Smooth muscle cell (in vitro differentiated cells): Measurements from ENCODE around the gene FRYL. TPM values are rescaled to one million over a fixed set of nuclear protein-coding genes. Genes with fewer than 3 reads are reported as not detected.
A peak's percentile ranks its signal among the peaks of the same experiment; 100 is the strongest.

ENCODE experiments used
- DNase-seq: peaks from one replicate; lab custom pipeline; 2025; ENCODE audit not compliant: unreplicated experiment; lab: John Stamatoyannopoulos, UW
- H2AFZ ChIP-seq: fragments of 200-600 bp; sonication (generic); 2 replicates; pipeline ENCODE4 v1.6.0; 2016; ENCODE audit warnings: antibody characterized with exemption, low read depth, mild to moderate bottlenecking
- H3F3A ChIP-seq: fragments of 200-600 bp; sonication (generic); 2 replicates; pipeline ENCODE4 v1.6.0; 2017; ENCODE audit warnings: antibody characterized with exemption, low read depth
- H3K27ac ChIP-seq: fragments of 200-600 bp; sonication (generic); 2 replicates; pipeline ENCODE4 v1.5.1; 2016; ENCODE audit warnings: low read depth, mild to moderate bottlenecking
- H3K27me3 ChIP-seq: fragments of 200-600 bp; sonication (generic); 2 replicates; pipeline ENCODE4 v1.6.1; 2016; ENCODE audit warnings: low read depth, mild to moderate bottlenecking
- H3K36me3 ChIP-seq: fragments of 200-600 bp; sonication (generic); 2 replicates; pipeline ENCODE4 v1.5.1; 2016; ENCODE audit warnings: low read depth
- H3K4me1 ChIP-seq: fragments of 200-600 bp; sonication (generic); 2 replicates; pipeline ENCODE4 v1.5.1; 2016; ENCODE audit warnings: low read depth
- H3K4me2 ChIP-seq: fragments of 200-600 bp; sonication (generic); 2 replicates; pipeline ENCODE4 v1.6.0; 2016; ENCODE audit warnings: mild to moderate bottlenecking
- H3K4me3 ChIP-seq: fragments of 200-600 bp; sonication (generic); 2 replicates; pipeline ENCODE4 v1.5.1; 2016; ENCODE audit warnings: mild to moderate bottlenecking
- H3K79me2 ChIP-seq: fragments of 200-600 bp; sonication (generic); 2 replicates; pipeline ENCODE4 v1.6.0; 2016; ENCODE audit warnings: low read depth, mild to moderate bottlenecking
- H3K9ac ChIP-seq: fragments of 200-600 bp; sonication (generic); 2 replicates; pipeline ENCODE4 v1.6.0; 2016; ENCODE audit warnings: low read depth
- H3K9me3 ChIP-seq: fragments of 200-600 bp; sonication (generic); replicated peaks from 2 replicates; pipeline ENCODE4 v1.5.1; 2016; ENCODE audit warnings: low read depth
- H4K20me1 ChIP-seq: fragments of 200-600 bp; sonication (generic); 2 replicates; pipeline ENCODE4 v1.6.0; 2016; ENCODE audit warnings: low read depth
- CTCF ChIP-seq: fragments of 200-600 bp; sonication (generic); IDR thresholded peaks from 2 replicates; pipeline ENCODE4 v1.5.1; 2017; ENCODE audit warnings: borderline replicate concordance, mild to moderate bottlenecking, antibody characterized with exemption; ENCODE audit not compliant: insufficient read depth, poor library complexity, severe bottlenecking
- WGBS: methylation state at CpG from one replicate; pipeline ENCODE4 v1.1.7; 2016; ENCODE audit warnings: low lambda C conversion rate; 5-methylcytosine and 5-hydroxymethylcytosine counted together
- polyA plus RNA-seq: library from polyadenylated mRNA; unstranded; fragments of >200 nt; fragmentation: Nextera tagmentation; extraction: Ambion mirVana; gene quantifications from 2 replicates; pipeline ENCODE4 v1.2.1, GENCODE V29; 2016
- total RNA-seq: library from RNA; depleted of rRNA; stranded (reverse); fragments of >200 nt; gene quantifications from 2 replicates; pipeline ENCODE4 v1.2.3, GENCODE V29; 2014

FRYL gene
- total and polyA plus RNA-seq, 2 experiments from 2014 or later: 14.9 to 56.6 TPM

- Histone ChIP-seq H3K27me3 (no peaks in the 10 kb centered on the region), H3K4me3 (no peak overlapping the region), H3K36me3 (no peaks in the 10 kb centered on the region), H3K27ac (no peak overlapping the region), H3K9ac (no peak overlapping the region), H4K20me1 (no peaks in the 10 kb centered on the region), H3F3A (no peaks in the 10 kb centered on the region), H3K79me2 (no peaks in the 10 kb centered on the region), H3K4me2 (no peak overlapping the region), H3K9me3 (no peaks in the 10 kb centered on the region), H2AFZ (no peak overlapping the region), H3K4me1 (peaks cover 3% of the 10 kb centered on the region)
- no peak for TF ChIP-seq CTCF
- no peak for DNase-seq
- 67% methylated on average over 2 of the region's 2 CpGs for WGBS
These were observed 35.4 kb upstream of the FRYL start for GRCh38 chr4:48815483-48815882.

GRCh38 chr4:48813964-48814363 lies 33.9 kb upstream of the FRYL start:
- Histone ChIP-seq H3K27me3 (no peaks in the 10 kb centered on the region), H3K4me3 (no peak overlapping the region), H3K36me3 (no peaks in the 10 kb centered on the region), H3K4me2 (no peak overlapping the region), H3K9ac (no peak overlapping the region), H3K27ac (no peak overlapping the region), H3K4me1 (peaks cover 3% of the 10 kb centered on the region), H3K79me2 (no peaks in the 10 kb centered on the region), H4K20me1 (no peaks in the 10 kb centered on the region), H3K9me3 (no peaks in the 10 kb centered on the region), H2AFZ (no peak overlapping the region), H3F3A (no peaks in the 10 kb centered on the region)
- TF ChIP-seq CTCF: no peak
- no peak for DNase-seq
- 90% methylated on average over 1 of the region's 1 CpG for WGBS

GRCh38 chr4:48812866-48813265 lies 32.8 kb upstream of the FRYL start:
- 73% methylated on average over 6 of the region's 6 CpGs for WGBS
- no peak overlapping the region for H3K9ac ChIP-seq
- no peak overlapping the region for H3K27ac ChIP-seq
- H3F3A ChIP-seq: no peaks in the 10 kb centered on the region
- H3K4me1 ChIP-seq: peaks cover under 1% of the 10 kb centered on the region
- no peak overlapping the region for H3K4me2 ChIP-seq
- no peaks in the 10 kb centered on the region for H3K27me3 ChIP-seq
- no peak for TF ChIP-seq CTCF
- DNase-seq: no peak
- H3K79me2 ChIP-seq: no peaks in the 10 kb centered on the region
- no peaks in the 10 kb centered on the region for H4K20me1 ChIP-seq
- H2AFZ ChIP-seq: peak overlapping the region; percentile 43
- no peaks in the 10 kb centered on the region for H3K36me3 ChIP-seq
- H3K4me3 ChIP-seq: no peak overlapping the region
- no peaks in the 10 kb centered on the region for H3K9me3 ChIP-seq

- Histone ChIP-seq H2AFZ (no peak overlapping the region), H3K36me3 (no peaks in the 10 kb centered on the region)
- WGBS: 84% methylated on average over 8 of the region's 8 CpGs
These were observed 24.7 kb upstream of the FRYL start for GRCh38 chr4:48804584-48805301.

More at GRCh38 chr4:48804584-48805301, 24.7 kb upstream of the FRYL start:
- no peaks in the 10 kb centered on the region for H3K27me3 ChIP-seq
- no peaks in the 10 kb centered on the region for H3K9me3 ChIP-seq
- H3K79me2 ChIP-seq: no peaks in the 10 kb centered on the region
- H3K4me1 ChIP-seq: no peaks in the 10 kb centered on the region
- TF ChIP-seq CTCF: no peak
- H3F3A ChIP-seq: no peaks in the 10 kb centered on the region
- H3K4me2 ChIP-seq: no peak overlapping the region
- no peak for DNase-seq
- H4K20me1 ChIP-seq: no peaks in the 10 kb centered on the region
- H3K4me3 ChIP-seq: no peak overlapping the region
- no peak overlapping the region for H3K27ac ChIP-seq
- H3K9ac ChIP-seq: no peak overlapping the region
